ENCODE data around the gene FMN1.

FMN1 gene, protein sequence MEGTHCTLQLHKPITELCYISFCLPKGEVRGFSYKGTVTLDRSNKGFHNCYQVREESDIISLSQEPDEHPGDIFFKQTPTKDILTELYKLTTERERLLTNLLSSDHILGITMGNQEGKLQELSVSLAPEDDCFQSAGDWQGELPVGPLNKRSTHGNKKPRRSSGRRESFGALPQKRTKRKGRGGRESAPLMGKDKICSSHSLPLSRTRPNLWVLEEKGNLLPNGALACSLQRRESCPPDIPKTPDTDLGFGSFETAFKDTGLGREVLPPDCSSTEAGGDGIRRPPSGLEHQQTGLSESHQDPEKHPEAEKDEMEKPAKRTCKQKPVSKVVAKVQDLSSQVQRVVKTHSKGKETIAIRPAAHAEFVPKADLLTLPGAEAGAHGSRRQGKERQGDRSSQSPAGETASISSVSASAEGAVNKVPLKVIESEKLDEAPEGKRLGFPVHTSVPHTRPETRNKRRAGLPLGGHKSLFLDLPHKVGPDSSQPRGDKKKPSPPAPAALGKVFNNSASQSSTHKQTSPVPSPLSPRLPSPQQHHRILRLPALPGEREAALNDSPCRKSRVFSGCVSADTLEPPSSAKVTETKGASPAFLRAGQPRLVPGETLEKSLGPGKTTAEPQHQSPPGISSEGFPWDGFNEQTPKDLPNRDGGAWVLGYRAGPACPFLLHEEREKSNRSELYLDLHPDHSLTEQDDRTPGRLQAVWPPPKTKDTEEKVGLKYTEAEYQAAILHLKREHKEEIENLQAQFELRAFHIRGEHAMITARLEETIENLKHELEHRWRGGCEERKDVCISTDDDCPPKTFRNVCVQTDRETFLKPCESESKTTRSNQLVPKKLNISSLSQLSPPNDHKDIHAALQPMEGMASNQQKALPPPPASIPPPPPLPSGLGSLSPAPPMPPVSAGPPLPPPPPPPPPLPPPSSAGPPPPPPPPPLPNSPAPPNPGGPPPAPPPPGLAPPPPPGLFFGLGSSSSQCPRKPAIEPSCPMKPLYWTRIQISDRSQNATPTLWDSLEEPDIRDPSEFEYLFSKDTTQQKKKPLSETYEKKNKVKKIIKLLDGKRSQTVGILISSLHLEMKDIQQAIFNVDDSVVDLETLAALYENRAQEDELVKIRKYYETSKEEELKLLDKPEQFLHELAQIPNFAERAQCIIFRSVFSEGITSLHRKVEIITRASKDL (N-terminal part only)

DNA sequence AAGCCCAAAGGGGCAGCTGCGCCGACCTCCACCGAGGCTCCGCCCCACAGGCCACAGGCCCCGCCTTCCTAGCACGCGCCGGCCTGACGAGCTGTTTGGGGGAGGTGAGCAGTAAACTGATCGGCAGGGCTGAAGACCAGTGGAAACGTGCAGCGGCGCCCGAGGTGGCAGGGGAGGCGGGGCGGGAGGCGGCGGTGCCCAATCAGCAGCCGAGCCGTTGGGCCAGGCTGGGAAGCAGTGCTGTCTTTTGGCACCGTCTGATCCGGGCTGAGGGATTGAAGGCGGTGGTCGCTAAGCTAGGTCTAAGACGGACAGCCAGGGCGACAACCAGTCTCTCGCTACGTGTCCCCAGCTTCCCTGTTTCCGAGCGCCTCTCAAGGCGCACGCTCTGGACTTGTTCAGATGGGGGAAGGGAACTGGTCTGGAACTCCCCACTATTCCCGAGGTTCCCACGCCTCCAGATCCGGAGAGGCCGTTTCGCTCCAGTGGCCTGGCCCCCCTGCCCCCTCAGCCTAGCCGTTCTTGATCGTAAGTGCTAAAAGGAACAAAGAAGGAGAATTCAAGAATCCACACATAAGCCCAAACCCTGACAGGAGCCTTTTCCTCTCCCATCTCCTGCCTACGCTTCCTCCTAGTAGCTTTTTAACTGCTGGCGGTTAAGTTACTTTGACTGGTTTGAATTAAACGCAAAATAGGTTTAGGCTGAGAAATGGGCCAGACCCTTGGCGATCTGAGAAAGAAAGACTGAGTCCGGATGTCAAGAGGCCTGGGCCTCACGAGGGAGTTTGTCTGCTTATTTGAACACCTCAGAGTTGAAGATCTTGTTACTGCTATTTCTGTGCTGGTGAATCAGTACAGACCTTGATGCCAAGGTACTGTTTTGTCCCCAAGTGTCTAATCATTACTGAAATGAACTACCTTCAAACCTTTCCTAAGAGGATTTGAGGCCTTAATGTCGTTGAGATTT lies at the start of gene FMN1:
Gene FMN1, minus strand, starts transcription at position 11 of the 967 bp plus-strand sequence. CDS start 39,800 bp downstream, outside the sequence.
- FAIRE-seq, result peak; percentile 97

DNA sequence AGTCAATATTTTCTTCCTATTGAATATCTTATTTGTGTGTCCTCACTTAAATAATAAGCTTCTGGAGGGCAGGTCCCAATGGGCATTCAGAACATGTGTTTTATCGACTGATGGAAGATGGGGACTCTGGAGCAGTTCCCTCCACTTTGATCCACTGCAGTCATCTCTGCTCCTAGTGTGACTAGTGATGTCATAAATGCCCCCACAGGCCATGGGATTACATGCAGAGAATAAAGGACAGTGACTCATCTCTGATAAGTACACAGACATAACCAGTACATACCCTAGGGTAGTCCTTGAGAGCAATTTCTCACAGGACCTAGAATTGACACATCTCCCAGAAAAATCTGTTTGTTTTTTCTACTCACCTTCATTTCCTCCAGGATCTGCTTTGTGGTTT lies 49.4 kb upstream of the FMN1 start:
- DNase-seq (ENCODE audit: insufficient read length, low spot score) (peak; percentile 46), FAIRE-seq (peak; percentile 26)

More for the DNA sequence above, at the start of gene FMN1:
- DNase-seq (ENCODE audit: insufficient read length, low spot score), result peak; percentile 90

DNA sequence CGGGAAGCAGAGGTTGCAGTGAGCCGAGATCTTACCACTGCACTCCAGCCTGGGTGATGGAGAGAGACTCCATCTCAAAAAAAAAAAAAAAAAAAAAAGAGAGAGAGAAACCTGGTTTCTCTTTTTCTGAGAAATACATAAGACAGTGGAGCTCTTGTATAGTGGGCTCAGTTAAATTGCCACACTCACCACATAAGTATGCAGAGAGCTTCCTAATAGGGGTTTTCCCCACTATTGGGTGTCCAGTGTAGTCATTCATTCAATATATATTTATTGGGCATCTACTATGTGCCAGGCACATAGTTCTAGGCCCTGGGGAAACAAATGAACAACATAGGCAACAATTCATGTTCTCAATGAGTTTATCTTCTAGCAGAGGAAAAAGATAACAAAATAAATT lies 48.9 kb upstream of the FMN1 start:
- no peak for FAIRE-seq
- no peak for DNase-seq (ENCODE audit: insufficient read length, low spot score)

DNA sequence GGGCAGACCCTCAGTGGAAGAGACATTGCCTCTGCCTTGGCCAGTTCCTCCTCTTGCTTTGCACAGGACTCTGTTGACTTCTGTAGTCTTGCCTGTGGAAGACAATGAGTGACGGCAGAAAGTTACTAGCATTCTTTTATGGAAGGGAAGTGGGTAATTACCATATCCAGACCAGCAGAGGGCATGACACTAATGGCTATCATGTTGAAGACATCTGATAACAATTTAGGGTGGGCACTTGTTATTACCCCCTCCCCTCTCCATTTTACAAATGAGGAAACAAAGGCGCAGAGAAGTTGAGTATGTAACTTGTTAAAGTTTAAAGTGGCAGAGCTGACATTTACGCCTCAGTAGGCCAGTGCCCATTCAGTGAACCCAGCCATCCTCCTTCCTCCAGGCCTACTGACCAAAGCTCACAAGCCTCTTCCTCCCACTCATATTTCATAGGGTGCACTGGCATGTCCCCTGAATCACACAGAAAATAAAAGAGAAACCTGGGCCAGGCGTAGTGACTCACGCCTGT lies 48.2 kb upstream of the FMN1 start:
- FAIRE-seq (no peak), DNase-seq (ENCODE audit: insufficient read length, low spot score) (no peak)

DNA sequence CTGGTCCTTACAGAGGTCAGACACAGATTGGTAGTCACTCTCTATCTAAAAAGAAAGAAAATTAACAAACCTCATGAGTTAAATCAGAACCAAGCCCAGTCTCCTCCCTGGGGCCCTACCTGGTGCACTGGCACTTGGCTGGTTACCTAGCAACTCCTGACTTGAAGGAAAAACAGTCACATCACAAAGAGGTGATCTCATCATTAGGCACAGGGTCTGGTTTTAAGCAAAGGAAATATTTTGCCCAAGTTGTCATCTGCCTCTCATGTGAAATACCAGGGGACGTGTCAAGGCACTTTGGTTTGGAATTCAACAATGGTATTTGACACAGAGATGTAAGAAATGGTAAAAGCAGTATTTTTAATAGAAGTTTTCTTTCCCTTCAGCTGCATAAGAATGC lies 47.7 kb upstream of the FMN1 start:
- FAIRE-seq, result no peak
- no peak for DNase-seq (ENCODE audit: insufficient read length, low spot score)

DNA sequence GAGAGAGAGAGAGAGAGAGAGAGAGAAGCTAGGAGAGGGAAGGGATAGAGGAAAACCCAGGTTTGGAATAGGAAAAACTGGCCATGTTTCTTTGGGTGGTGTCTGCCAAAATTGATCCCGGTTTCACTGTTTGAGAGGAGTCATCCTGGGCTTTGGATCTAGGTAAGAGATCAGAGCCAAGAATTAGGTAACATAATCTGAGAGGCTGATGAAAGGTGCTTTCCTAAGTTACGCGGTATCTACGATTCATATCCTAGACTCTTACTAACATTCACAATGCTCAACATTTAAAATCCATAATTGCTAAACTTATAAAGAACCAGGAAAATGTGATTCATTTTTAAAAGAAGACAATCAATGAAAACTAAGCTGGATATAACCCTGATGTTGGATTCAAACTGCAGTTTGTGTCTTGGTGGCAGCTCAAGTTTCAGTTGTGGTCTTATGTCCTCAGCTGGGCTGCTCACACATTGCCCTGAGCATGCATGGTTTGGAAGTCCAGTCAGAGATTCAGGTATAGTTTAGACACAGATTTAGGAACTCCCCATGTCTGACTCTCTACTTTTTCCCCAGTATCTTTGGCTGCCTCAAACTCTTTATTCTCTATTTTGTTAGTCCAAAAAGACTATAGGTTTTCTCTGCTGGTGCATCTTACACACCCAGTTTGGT lies 42.5 kb upstream of the FMN1 start:
- no peak for FAIRE-seq
- DNase-seq (ENCODE audit: insufficient read length, low spot score), result no peak

DNA sequence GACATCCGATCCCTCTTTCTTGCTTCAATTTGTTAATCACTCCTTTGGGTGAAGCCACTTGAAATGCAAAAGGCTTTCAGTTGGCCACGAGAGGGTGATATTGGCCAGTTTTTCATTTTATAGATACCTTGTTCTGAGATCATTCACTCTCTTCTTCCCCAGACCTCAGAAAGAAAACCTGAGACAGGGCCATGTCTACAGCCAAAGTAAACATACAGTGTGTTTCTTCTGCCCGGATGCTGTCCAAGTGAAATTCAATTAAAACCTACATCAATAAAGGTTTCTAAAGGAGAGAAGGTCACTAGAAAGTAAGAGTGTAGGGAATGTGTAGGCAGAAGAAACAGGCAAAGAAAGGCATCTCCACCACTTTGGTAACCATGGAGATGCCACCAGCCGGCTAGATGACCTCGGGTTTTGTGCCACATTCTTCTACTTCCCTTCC lies 39.5 kb upstream of the FMN1 start:
- no peak for FAIRE-seq
- DNase-seq (ENCODE audit: insufficient read length, low spot score), result peak; percentile 30

DNA sequence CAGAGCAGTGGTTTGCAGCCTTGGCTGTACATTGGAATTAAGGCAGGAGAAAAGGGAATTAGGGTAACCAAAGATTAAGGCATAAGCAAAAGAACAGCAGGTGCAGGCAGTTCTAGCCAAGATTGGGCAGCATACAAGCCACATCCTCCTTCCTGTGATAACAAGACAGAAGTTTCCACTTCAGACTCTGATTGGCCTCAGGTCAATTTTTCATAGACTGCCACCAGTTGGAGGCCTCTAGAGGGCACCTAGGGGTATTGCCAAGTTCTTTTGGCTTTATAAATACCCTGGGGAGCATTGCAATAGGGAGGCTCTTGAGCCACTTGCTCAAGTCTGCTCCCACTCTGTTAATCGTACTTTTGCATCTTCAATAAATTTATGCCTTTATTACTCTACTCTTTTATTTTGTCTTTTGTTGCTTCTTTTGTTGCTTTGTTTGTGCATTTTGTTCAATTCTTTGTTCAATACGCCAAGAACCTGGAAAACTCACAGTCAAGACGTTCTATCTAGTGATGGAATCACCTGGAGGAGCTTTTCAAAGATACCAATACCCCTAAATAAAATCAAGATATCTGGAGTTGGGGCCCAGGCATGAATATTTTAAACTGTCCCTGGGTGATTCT lies 32.2 kb upstream of the FMN1 start:
- FAIRE-seq, result no peak

DNA sequence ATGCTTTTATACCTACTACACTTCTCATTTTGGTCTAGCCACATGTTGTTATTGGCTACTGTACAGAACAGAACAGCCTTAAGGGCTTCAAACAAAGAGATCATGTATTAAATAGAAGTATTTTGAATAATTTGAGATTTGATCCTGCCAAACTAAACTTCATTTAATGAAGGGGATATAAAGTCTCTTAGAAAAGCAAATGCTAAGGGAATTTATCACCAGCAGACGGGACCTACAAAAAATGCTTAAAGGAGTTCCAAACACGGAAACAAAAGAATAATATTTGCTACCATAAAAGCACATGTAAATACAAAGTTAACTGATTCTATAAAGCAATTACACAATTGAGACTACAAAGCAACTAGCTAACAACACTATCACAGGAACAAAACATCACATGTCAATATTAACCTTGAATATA lies 23.6 kb upstream of the FMN1 start:
- FAIRE-seq (no peak), DNase-seq (ENCODE audit: insufficient read length, low spot score) (no peak)

More for the DNA sequence above, 32.2 kb upstream of the FMN1 start:
- DNase-seq (ENCODE audit: insufficient read length, low spot score), result no peak

DNA sequence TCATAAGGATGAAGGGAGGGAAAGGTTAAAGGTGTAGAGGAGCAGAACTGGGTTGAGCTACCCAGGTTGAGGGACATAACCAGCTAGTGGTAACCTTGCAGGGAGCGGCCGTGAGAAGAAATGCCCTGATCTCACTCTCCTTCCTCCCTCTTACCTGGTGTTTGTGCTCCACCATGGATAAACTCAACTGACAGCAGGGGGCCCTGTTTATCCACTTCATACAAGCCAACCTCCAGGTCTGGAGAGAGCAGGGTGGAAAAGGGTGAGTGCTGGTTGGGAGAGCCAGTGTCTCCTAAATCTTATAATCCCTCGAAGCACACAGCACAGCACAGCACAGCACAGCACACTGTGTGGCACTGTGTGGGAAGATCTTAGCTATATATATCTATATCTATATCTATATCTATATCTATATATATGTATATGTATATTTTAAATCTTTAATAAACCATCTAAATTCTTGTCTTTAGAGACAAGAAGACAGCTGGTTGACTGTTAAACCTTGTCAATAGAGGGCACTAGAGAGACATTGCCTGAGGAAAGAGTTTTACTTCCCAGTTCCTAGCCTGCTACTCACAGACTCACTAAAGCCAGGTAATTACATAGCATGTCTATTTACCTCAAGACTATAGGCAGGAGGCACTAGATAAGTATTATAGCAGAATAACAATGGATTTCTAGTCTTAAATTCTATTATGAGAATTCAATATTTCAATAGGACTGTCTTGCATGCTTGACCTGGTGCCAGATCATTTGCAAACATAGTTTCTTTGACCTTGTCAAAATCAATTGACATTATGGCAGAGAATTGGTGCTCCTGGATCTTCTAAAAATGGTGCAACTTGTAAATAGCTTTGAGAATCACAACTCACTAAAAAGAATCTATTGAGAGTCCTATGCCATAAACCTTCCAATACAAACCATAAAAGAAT lies 21.7 kb upstream of the FMN1 start:
- no peak for DNase-seq (ENCODE audit: insufficient read length, low spot score)
- FAIRE-seq, result no peak

DNA sequence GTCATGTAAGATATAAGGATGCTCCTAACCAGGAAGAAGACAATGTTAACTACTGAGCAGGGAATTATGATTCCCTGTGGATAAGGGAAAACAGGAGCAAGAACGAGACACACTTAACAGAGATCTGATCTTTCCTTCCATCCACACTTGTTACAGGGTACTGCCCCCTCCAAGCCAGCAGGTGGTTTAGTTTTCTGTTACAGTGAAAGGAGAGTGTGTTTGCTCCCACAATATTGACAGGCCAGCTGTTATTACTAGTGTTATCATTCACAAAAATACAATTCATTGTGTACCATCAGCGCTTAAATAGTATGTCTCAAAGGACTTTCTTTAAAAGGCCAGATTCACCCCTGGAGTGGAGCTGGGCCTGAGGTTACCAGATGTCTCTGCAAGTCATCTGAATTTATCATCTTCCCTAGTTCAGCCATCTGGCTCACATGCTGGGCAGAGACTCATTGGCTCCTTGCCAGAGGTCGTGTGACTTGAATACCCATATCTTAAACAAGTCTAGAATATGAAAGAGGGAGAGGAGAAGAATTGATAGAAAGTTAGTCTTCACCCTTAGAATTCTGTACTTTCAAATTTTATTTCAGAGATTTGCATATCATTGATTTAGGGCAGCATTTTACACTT lies 16.8 kb upstream of the FMN1 start:
- FAIRE-seq, result no peak
- DNase-seq (ENCODE audit: insufficient read length, low spot score), result no peak

DNA sequence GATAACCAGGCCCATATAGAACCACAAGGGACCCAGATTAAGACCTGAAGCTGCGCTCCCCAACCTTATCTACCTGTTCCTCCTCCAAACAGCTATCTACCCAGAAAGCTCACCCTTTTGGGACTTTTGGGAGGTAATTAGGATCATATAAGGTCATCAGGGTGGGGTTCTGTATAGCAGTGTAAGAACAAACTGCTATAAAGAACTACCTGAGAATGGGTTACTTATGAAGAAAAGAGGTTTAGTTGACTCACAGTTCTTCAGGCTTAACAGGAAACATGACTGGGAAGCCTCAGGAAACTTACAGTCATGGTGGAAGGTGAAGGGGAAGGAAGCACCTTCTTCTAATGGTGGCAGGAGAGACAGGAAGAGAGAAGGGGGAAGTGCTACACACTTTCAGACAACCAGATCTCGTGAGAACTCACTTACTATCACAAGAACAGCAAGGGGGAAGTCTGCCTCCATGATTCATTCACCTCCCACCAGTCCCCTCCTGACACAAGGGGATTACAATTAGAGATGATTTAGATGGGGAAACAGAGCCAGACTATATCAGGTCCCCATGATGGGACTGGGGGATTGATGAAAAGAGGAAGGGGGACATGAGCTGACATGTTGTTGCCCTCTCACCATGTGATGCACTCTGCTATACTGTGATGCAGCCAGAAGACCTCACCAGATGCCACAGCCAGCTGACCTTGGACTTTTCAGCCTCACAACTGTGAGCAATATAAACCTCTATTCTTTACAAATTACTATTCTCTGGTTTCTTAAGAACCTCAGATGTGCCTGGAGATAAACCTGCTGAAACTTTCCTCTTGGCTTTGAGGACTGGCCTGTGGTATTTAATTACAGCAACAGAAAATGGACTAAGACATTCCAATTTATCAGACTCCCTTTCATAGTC lies 15.3 kb upstream of the FMN1 start:
- FAIRE-seq (peak; percentile 59), DNase-seq (ENCODE audit: insufficient read length, low spot score) (no peak)

DNA sequence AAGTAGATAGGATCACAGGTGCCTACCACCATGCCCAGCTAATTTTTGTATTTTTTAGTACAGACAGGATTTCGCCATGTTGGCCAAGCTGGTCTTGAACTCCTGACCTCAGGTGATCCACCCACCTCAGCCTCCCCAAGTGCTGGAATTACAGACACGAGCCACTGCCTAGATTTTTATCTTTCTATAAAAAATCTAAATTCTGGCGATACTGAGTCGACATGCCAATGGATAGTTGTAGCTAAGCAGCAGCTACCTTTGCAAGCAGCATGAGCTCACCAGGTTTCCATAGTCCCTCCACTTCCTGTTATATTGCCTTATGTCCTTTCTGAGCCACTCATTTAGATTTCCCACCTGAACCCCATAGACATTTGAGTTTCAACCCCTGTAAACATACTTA lies 13.1 kb upstream of the FMN1 start:
- DNase-seq (ENCODE audit: insufficient read length, low spot score) (no peak), FAIRE-seq (no peak)

DNA sequence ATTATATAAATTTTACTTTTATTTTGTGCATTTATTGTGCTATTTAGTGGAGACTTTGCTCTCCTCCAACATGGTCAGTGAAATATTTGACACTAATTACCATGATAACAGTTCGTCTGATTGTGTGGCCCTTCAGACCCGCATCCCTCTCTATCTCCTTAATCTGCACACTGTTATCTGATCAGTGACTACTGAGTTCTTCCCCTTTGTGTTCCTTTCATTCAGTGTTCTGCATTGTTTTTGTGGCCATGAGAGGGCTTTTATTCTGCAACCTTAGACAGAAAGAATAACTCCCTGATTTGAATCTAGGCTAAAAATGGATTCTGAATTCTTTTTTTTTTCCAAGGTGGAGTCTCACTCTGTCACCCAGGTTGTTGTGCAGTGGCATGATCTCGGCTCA lies 11.9 kb upstream of the FMN1 start:
- no peak for DNase-seq (ENCODE audit: insufficient read length, low spot score)

DNA sequence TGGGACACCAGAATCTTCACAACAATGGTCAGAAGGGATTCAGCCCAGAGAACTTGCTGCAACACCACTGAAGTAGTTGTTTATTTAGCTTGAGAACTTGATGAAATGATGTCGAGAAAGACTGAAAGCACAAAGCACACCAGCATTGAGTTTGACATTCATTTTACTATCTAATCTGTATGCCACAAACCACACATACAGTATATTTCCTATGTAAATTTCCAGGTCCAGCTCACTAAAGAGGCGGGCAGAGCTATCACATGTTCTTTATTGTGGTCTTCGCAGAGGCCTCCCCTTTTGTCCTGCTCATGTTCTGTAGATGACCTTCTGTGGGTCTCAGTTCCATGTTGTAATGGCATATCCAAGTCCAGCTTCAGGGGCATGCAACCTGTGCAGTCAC lies 10.4 kb upstream of the FMN1 start:
- DNase-seq (ENCODE audit: insufficient read length, low spot score), result no peak
- FAIRE-seq, result no peak

More for the DNA sequence above, 11.9 kb upstream of the FMN1 start:
- no peak for FAIRE-seq

DNA sequence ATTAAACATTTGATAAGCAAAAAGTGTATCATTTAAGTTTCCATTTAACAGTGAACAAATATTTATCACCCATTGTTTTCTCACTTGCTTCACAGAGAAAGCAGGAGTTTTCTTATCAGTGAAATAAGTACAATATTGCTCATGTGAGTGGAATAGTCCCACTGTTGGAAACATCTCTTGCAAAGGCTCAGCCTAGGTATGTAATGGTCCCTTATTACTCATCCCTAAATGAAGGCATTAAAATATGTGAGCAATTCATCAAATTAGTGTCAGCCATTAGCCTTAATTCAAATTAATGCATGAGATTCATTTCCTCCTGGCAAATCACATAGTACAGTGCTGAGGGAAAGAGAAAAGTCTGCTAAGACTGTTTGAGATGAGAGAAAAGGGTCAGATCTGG lies 9.6 kb upstream of the FMN1 start:
- FAIRE-seq (no peak), DNase-seq (ENCODE audit: insufficient read length, low spot score) (no peak)
